ENCODE results near the gene MINDY2.

MINDY2 gene, protein sequence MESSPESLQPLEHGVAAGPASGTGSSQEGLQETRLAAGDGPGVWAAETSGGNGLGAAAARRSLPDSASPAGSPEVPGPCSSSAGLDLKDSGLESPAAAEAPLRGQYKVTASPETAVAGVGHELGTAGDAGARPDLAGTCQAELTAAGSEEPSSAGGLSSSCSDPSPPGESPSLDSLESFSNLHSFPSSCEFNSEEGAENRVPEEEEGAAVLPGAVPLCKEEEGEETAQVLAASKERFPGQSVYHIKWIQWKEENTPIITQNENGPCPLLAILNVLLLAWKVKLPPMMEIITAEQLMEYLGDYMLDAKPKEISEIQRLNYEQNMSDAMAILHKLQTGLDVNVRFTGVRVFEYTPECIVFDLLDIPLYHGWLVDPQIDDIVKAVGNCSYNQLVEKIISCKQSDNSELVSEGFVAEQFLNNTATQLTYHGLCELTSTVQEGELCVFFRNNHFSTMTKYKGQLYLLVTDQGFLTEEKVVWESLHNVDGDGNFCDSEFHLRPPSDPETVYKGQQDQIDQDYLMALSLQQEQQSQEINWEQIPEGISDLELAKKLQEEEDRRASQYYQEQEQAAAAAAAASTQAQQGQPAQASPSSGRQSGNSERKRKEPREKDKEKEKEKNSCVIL

DNA sequence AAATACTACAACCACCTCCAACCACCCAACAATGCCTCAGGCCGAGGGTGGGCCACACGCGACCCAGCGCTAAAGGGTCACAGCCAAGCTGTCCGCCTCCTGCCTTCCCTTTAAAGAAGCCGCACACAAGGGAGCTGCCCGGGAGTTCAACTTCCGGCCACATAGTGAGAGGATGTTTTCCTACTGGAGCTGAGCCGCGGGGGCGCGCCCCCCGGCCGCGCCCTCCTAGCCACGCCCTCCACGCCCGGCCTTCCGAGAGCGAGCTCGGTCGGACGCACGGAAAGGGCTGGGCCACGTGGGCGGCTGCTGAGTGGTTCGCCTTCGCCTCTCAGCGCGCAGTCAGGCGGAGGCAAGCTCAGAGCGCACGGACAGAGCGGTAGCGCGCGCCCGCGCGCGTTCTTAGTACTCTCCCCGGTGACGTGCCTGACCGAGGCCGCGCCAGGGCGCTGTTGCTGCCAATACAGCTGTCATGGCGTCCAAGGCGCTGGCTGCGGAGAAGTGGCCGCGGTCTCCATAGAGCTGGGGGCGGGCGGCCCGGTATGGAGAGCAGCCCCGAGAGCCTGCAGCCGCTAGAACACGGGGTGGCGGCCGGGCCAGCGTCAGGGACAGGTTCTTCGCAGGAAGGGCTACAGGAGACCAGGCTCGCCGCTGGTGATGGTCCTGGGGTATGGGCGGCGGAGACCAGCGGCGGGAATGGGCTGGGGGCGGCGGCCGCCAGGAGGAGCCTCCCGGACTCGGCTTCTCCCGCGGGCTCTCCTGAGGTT, at the start of gene MINDY2:
MINDY2 (plus strand) TSS at position 446 of the 764 bp plus-strand sequence; CDS start at position 540, 94 bp downstream.
- no peak within 1 kb of the TSS for H3K27ac ChIP-seq (ENCODE audit: low read length)
- H3K27me3 ChIP-seq (ENCODE audit: control insufficient read depth, insufficient read depth, low read length) = no peaks in the 10 kb centered on the region
- H3K9me3 ChIP-seq (ENCODE audit: control insufficient read depth, insufficient read depth, low read length) = no peaks in the 10 kb centered on the region
- peak; percentile 93 for DNase-seq (ENCODE audit: low read depth, low spot score)
- H3K4me3 ChIP-seq (ENCODE audit: low read length) = peak within 1 kb of the TSS; percentile 95
- WGBS (ENCODE audit: insufficient coverage, insufficient read length) = no CpG with 5 or more reads among the region's 75 CpGs
- no peaks in the 10 kb centered on the region for H3K4me1 ChIP-seq (ENCODE audit: control insufficient read depth, insufficient read depth, low read length)
- H3K36me3 ChIP-seq (ENCODE audit: control insufficient read depth, insufficient read depth, low read length) = no peaks in the 10 kb centered on the region

DNA sequence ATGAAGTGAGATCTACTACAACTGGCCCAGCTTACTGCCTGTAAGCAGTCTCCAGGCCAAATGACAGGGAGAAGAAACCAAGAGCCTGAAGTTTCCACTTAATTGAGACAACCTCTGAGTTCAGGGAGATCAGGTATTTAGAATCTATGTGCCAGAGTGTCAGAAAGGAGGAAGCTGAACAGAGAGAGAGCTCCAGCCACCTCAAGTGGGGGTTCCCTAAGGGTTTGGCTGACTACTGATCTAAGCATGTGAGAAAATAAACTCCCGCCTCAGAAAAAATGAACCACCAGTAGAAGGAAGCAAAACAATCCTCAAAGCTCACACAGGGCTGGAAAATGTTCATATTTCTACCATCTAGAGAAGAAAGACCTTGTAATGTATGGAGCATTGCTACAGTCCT, 46.6 kb upstream of the MINDY2 start:
- DNase-seq (ENCODE audit: low read depth, low spot score) = no peak
- Histone ChIP-seq H3K4me1 (ENCODE audit: control insufficient read depth, insufficient read depth, low read length) (peaks cover 2% of the 10 kb centered on the region; the same call in 1 of the 2 replicates), H3K4me3 (ENCODE audit: low read length) (no peak overlapping the region), H3K27ac (ENCODE audit: low read length) (no peak overlapping the region), H3K27me3 (ENCODE audit: control insufficient read depth, insufficient read depth, low read length) (no peaks in the 10 kb centered on the region), H3K9me3 (ENCODE audit: control insufficient read depth, insufficient read depth, low read length) (no peaks in the 10 kb centered on the region), H3K36me3 (ENCODE audit: control insufficient read depth, insufficient read depth, low read length) (no peaks in the 10 kb centered on the region)
- no CpG with 5 or more reads among the region's 1 CpG for WGBS (ENCODE audit: insufficient coverage, insufficient read length)

GRCh38 chr15:58726867-58727266, 44.2 kb upstream of the MINDY2 start:
- WGBS (ENCODE audit: insufficient coverage, insufficient read length) = no CpG with 5 or more reads among the region's 12 CpGs
- Histone ChIP-seq H3K4me1 (ENCODE audit: control insufficient read depth, insufficient read depth, low read length) (peaks cover 2% of the 10 kb centered on the region; the same call in 1 of the 2 replicates), H3K4me3 (ENCODE audit: low read length) (no peak overlapping the region)

GRCh38 chr15:58731756-58732535, 39.2 kb upstream of the MINDY2 start:
- DNase-seq (ENCODE audit: low read depth, low spot score) = no peak
- Histone ChIP-seq H3K27me3 (ENCODE audit: control insufficient read depth, insufficient read depth, low read length) (no peaks in the 10 kb centered on the region), H3K9me3 (ENCODE audit: control insufficient read depth, insufficient read depth, low read length) (no peaks in the 10 kb centered on the region), H3K27ac (ENCODE audit: low read length) (no peak overlapping the region), H3K4me1 (ENCODE audit: control insufficient read depth, insufficient read depth, low read length) (peaks cover under 1% of the 10 kb centered on the region; the same call in 1 of the 2 replicates), H3K36me3 (ENCODE audit: control insufficient read depth, insufficient read depth, low read length) (no peaks in the 10 kb centered on the region), H3K4me3 (ENCODE audit: low read length) (no peak overlapping the region)
- WGBS (ENCODE audit: insufficient coverage, insufficient read length) = no CpG with 5 or more reads among the region's 5 CpGs

More at GRCh38 chr15:58726867-58727266, 44.2 kb upstream of the MINDY2 start:
- no peak for DNase-seq (ENCODE audit: low read depth, low spot score)
- Histone ChIP-seq H3K27me3 (ENCODE audit: control insufficient read depth, insufficient read depth, low read length) (no peaks in the 10 kb centered on the region), H3K27ac (ENCODE audit: low read length) (no peak overlapping the region), H3K36me3 (ENCODE audit: control insufficient read depth, insufficient read depth, low read length) (no peaks in the 10 kb centered on the region), H3K9me3 (ENCODE audit: control insufficient read depth, insufficient read depth, low read length) (no peaks in the 10 kb centered on the region)

DNA sequence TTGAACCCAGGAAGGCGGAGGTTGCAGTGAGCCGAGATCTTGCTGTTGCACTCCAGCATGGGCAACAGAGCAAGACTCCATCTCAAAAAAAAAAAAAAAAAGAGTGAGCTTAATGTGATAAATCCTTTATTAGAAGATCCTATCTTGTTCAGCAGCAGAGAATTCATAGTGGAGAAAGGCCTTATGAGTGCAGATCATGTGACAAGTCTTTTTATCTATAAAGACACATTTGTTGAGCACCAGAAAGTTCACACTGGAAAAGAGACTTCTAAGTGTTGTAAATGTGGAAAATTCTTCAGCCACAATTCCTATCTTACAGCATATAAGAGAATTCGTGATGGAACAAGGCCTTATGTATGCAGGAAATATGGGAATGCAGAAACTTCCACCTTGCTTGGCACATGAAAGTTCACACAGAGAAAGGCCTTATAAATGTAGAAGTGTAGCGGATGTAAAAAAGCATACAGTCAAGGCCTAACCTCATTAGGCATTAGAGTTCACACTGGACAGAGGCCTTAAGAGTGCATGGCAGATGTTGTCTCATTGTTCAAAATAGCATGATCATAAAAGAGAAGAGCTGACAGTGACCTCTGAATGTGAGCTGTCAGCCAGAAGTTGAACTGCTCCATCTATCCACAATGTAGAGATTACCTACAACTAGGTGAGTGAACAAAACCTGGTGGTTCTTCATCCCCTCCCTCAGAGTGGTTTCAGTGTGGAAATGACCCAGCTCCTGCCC, 38.3 kb upstream of the MINDY2 start:
- Histone ChIP-seq H3K27ac (ENCODE audit: low read length) (no peak overlapping the region), H3K4me3 (ENCODE audit: low read length) (no peak overlapping the region), H3K27me3 (ENCODE audit: control insufficient read depth, insufficient read depth, low read length) (no peaks in the 10 kb centered on the region), H3K9me3 (ENCODE audit: control insufficient read depth, insufficient read depth, low read length) (no peaks in the 10 kb centered on the region), H3K36me3 (ENCODE audit: control insufficient read depth, insufficient read depth, low read length) (no peaks in the 10 kb centered on the region), H3K4me1 (ENCODE audit: control insufficient read depth, insufficient read depth, low read length) (no peaks in the 10 kb centered on the region)
- no CpG with 5 or more reads among the region's 4 CpGs for WGBS (ENCODE audit: insufficient coverage, insufficient read length)
- no peak for DNase-seq (ENCODE audit: low read depth, low spot score)

DNA sequence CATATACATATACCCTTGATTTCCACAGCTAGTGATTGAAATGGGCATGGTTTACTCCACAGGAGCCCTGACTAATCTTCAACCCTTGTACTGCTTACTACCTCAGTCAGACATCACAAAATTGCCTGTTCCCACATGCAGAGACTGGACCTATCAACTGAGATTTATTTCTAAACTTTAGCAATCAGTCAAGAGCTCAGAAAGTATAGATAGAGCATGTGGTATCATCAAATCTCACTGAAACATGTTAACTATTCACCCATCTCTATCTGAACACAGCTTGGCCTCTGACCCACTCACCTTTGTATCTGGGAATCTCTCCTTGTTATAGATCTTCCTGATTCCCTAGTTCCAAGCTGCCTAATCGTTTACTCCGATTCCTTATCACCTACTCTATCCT, 36.2 kb upstream of the MINDY2 start:
- Histone ChIP-seq H3K4me1 (ENCODE audit: control insufficient read depth, insufficient read depth, low read length) (no peaks in the 10 kb centered on the region), H3K4me3 (ENCODE audit: low read length) (no peak overlapping the region), H3K27me3 (ENCODE audit: control insufficient read depth, insufficient read depth, low read length) (no peaks in the 10 kb centered on the region), H3K36me3 (ENCODE audit: control insufficient read depth, insufficient read depth, low read length) (no peaks in the 10 kb centered on the region), H3K27ac (ENCODE audit: low read length) (no peak overlapping the region), H3K9me3 (ENCODE audit: control insufficient read depth, insufficient read depth, low read length) (no peaks in the 10 kb centered on the region)
- WGBS (ENCODE audit: insufficient coverage, insufficient read length) = no CpG with 5 or more reads among the region's 2 CpGs
- no peak for DNase-seq (ENCODE audit: low read depth, low spot score)

DNA sequence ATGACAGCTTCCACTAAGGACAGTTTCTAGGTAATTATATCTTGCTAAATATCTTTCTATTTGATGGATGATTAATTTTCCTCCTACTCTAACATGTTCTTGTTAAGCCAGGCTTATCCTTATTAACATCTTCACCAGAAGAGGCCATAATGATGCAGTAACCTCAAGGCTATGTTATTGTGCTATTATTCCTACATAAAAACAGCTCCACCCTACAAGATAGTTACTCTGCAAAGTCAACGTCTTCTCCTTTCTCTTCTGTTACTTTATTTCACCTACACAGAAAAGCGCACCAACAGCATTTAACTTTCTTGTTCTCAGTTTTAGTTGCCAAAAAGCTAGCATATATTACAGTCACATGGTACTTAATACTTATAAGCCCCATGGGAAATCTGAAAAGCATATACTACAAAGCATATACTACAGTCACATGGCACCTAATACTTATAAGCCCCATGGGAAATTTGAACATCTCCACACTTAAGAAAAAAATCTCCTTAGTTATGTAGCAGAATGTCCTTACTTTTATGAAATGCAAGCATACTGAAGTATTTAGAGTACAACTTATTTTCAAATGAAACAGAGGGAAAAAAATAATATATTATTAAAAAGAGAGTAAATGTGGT, 35.0 kb upstream of the MINDY2 start:
- no peaks in the 10 kb centered on the region for H3K36me3 ChIP-seq (ENCODE audit: control insufficient read depth, insufficient read depth, low read length)
- WGBS (ENCODE audit: insufficient coverage, insufficient read length) = no CpG with 5 or more reads among the region's 2 CpGs
- H3K27ac ChIP-seq (ENCODE audit: low read length) = no peak overlapping the region
- H3K4me1 ChIP-seq (ENCODE audit: control insufficient read depth, insufficient read depth, low read length) = no peaks in the 10 kb centered on the region
- no peaks in the 10 kb centered on the region for H3K27me3 ChIP-seq (ENCODE audit: control insufficient read depth, insufficient read depth, low read length)
- DNase-seq (ENCODE audit: low read depth, low spot score) = no peak
- H3K4me3 ChIP-seq (ENCODE audit: low read length) = no peak overlapping the region
- H3K9me3 ChIP-seq (ENCODE audit: control insufficient read depth, insufficient read depth, low read length) = no peaks in the 10 kb centered on the region

- WGBS (ENCODE audit: insufficient coverage, insufficient read length) = no CpG with 5 or more reads among the region's 3 CpGs
- no peak for DNase-seq (ENCODE audit: low read depth, low spot score)
- no peaks in the 10 kb centered on the region for H3K4me1 ChIP-seq (ENCODE audit: control insufficient read depth, insufficient read depth, low read length)
- no peaks in the 10 kb centered on the region for H3K27me3 ChIP-seq (ENCODE audit: control insufficient read depth, insufficient read depth, low read length)
- no peaks in the 10 kb centered on the region for H3K36me3 ChIP-seq (ENCODE audit: control insufficient read depth, insufficient read depth, low read length)
- H3K4me3 ChIP-seq (ENCODE audit: low read length) = no peak overlapping the region
- H3K27ac ChIP-seq (ENCODE audit: low read length) = no peak overlapping the region
- H3K9me3 ChIP-seq (ENCODE audit: control insufficient read depth, insufficient read depth, low read length) = no peaks in the 10 kb centered on the region
These were observed 33.8 kb upstream of the MINDY2 start for GRCh38 chr15:58737298-58737697.

DNA sequence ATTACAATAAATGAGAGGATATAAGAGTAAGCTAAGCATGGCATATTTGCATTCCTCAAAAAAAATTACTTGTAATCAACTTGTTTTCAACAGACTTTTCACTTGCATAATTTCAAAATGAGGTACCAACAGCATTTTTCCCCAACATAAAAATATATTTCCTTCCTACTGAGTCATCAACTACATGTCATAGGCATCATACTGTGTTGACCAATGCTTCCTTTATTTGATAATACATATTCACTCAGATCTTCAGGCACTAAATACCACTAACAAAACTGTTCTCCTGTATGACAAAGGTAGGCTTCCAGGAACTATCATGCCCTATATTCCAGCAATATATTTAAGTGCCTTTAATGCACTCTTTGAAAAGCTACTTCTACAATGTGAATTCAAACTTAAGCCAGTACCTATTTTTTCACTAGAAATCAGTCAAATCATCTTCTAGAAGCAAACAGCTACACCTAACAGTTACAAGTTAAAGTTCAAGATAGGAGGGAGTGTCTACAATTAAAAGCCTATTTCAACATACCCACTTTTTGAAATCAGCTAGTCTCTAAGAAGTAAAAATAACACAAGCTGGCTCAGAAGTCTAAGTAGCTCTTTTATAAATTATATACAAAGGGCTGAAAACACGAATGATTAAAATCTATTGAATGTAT, 32.9 kb upstream of the MINDY2 start:
- WGBS (ENCODE audit: insufficient coverage, insufficient read length) = no CpG with 5 or more reads among the region's 1 CpG
- Histone ChIP-seq H3K27ac (ENCODE audit: low read length) (no peak overlapping the region), H3K36me3 (ENCODE audit: control insufficient read depth, insufficient read depth, low read length) (no peaks in the 10 kb centered on the region), H3K4me3 (ENCODE audit: low read length) (no peak overlapping the region), H3K27me3 (ENCODE audit: control insufficient read depth, insufficient read depth, low read length) (no peaks in the 10 kb centered on the region), H3K9me3 (ENCODE audit: control insufficient read depth, insufficient read depth, low read length) (no peaks in the 10 kb centered on the region), H3K4me1 (ENCODE audit: control insufficient read depth, insufficient read depth, low read length) (no peaks in the 10 kb centered on the region)
- no peak for DNase-seq (ENCODE audit: low read depth, low spot score)

All from iPS DF 6.9 (cell line).